Gastroesophageal sphincter (tissue), 3 donors: ENCODE measurements around the gene ASPN.

Source experiments
- CTCF ChIP-seq, 4 experiments: fragments of 200-600 bp in 2 of 4; fragments of 450-650 bp in 2 of 4; sonication (generic) in 1 of 4; IDR thresholded peaks; one replicate each; pipeline ENCODE4 v1.5.1; 2017 to 2019; ENCODE audit warnings: antibody characterized with exemption in 4 of 4, mild to moderate bottlenecking in 2 of 4, moderate library complexity in 2 of 4
- POLR2AphosphoS5 ChIP-seq: sonication (generic); formaldehyde crosslinking; IDR thresholded peaks from one replicate; pipeline ENCODE4 v1.6.1; 2017; ENCODE audit warnings: antibody characterized with exemption

DNA sequence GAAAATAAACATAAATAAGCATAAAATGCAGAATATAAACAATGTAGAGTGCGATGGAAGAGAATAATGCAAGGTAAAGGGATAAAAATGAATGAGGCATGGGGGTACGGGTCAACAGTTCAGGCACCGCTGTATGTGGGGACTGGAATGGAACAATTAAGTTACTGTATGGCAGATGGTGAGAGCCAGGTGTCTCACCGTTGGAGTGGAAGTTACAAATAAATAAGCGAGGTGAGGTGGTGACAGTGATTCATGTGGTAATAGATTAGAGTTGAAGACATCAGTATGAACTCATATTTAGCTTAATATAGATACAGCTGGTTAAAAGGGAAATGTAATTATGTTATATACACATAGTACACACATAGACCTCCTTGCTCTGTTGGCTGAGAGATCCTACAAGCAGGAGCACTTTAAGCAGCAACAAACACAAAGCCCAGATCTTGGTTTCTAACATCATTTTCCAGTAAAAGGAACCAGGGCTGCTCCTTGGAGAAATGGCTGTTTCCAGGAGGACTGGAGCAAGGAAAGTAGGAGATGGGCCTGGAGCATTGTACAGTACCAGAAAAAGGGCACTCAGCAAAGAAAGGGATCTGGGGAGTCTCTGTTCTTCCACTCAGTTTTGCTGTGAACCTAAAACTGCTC is 55.7 kb downstream of the ASPN start:
- TF ChIP-seq CTCF (IDR thresholded peaks at IDR 0.05) (no peak), POLR2AphosphoS5 (no peak)
